Muscle layer of duodenum (tissue), 2 donors: ENCODE results near the gene IKZF3.

Experiments
- H3K27ac ChIP-seq: one replicate; pipeline ENCODE4 v1.7.0; 2013; ENCODE audit warnings: mild to moderate bottlenecking, low read length
- H3K27me3 ChIP-seq: one replicate; pipeline ENCODE4 v1.7.0; 2013; ENCODE audit warnings: low read depth, mild to moderate bottlenecking, control low read depth, low read length
- H3K36me3 ChIP-seq, 2 donors: one replicate each; pipeline ENCODE4 v1.7.0; 2013; ENCODE audit warnings: low read length in 2 of 2, control low read depth in 1 of 2, mild to moderate bottlenecking in 1 of 2; ENCODE audit not compliant: insufficient read depth in 2 of 2, control insufficient read depth in 1 of 2
- H3K4me1 ChIP-seq, 2 donors: one replicate each; pipeline ENCODE4 v1.7.0; 2013; ENCODE audit warnings: low read length in 2 of 2, mild to moderate bottlenecking in 2 of 2, control low read depth in 1 of 2, moderate library complexity in 1 of 2; ENCODE audit not compliant: insufficient read depth in 2 of 2, control insufficient read depth in 1 of 2
- H3K4me3 ChIP-seq, 2 donors: one replicate each; pipeline ENCODE4 v1.7.0; 2013; ENCODE audit warnings: low read length in 2 of 2, low read depth in 1 of 2, mild to moderate bottlenecking in 1 of 2
- H3K9me3 ChIP-seq, 2 donors: one replicate each; pipeline ENCODE4 v1.7.0; 2013; ENCODE audit warnings: low read length in 2 of 2, control low read depth in 1 of 2, mild to moderate bottlenecking in 1 of 2; ENCODE audit not compliant: control insufficient read depth in 1 of 2
- donor health status: healthy.

IKZF3 gene

GRCh38 chr17:39757931-39758873, 105.9 kb downstream of the IKZF3 start:
- H3K4me1 ChIP-seq = peaks cover 7 to 8% of the 10 kb centered on the region in 2 donors
- no peaks in the 10 kb centered on the region for H3K27me3 ChIP-seq
- no peaks in the 10 kb centered on the region for H3K9me3 ChIP-seq
- no peak overlapping the region for H3K27ac ChIP-seq
- no peaks in the 10 kb centered on the region for H3K36me3 ChIP-seq
- H3K4me3 ChIP-seq = no peak overlapping the region

- no peak overlapping the region for H3K27ac ChIP-seq
- no peaks in the 10 kb centered on the region for H3K36me3 ChIP-seq
- no peaks in the 10 kb centered on the region for H3K9me3 ChIP-seq
- no peaks in the 10 kb centered on the region for H3K27me3 ChIP-seq
- peaks cover 8 to 9% of the 10 kb centered on the region in 2 donors for H3K4me1 ChIP-seq
- H3K4me3 ChIP-seq = no peak overlapping the region
Observed at GRCh38 chr17:39757176-39757662, 106.9 kb downstream of the IKZF3 start.

- Histone ChIP-seq H3K27ac (no peak overlapping the region), H3K4me3 (no peak overlapping the region), H3K36me3 (no peaks in the 10 kb centered on the region), H3K4me1 (peaks cover 8 to 9% of the 10 kb centered on the region in 2 donors), H3K9me3 (no peaks in the 10 kb centered on the region), H3K27me3 (no peaks in the 10 kb centered on the region)
Observed at GRCh38 chr17:39756380-39757079, 107.6 kb downstream of the IKZF3 start.

DNA sequence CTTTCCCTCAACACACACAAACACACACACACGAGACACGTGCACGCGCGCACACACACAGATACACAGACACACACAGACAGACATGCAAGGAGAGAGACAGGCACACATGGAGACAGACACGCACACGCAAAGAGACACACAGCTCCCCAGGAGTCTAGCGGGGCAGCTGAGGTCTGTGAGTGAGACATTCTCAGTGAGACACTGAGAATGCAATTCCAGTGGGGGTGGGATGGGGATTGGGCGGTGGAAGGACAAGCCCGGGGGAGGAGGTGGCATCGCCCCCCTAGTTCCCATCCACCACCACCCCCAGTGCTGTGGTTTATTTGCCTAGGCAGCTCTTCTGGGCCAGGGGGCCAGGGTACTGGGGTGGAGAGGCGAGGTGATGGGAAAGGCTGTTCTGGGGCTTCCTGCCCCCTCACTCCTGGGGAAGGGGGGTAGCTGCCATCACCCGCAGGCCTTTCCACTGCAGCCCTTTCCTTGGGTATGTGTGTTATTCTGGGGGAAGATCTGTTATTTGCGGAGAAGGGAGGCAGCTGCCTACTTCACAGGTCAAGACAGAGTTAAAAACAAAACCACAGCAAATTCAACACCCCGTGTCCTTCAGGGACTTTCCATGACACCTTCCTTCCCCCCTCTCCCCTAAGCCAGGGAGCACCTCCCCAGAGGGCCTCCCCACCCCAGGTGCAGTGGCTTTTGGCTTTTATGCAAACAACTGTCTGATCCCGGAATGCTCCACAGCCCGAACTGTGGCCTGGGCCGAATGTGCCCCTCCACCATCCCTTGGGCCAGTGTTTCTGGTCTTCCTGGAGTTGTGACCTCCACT, 108.3 kb downstream of the IKZF3 start:
- H3K27ac ChIP-seq = peak overlapping the region; percentile 67
- H3K4me3 ChIP-seq = no peak overlapping the region
- peaks cover 8 to 9% of the 10 kb centered on the region in 2 donors for H3K4me1 ChIP-seq
- H3K36me3 ChIP-seq = no peaks in the 10 kb centered on the region
- no peaks in the 10 kb centered on the region for H3K27me3 ChIP-seq
- H3K9me3 ChIP-seq = no peaks in the 10 kb centered on the region

DNA sequence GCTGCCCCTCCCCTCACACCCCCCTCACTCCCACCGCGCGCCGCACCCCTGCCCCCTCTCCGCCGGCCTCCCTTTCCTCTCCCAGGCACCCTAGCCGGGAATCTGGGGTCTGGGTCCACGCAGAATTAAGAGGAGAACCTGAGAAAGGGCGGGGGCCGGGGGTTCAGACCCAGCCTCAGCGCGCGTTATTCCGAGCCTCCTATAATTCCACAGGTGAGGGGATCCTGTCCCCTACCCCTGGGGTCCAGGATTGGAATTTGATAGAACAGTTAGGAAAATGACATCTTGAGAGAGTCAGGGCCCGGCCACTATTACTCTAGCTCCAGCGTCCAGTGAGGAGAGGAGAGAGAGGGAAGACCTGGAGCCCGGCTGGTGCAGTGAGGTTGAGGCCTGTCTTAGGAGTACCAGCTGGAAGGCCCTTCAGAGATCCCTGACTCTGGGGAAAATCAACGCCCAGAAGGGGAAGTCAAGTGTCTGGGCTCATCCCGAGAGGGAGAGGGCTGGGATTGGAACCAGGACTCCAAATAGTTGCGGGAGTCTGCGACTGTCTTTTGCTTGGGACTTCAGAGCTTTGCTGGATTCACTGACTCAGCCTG, 109.1 kb downstream of the IKZF3 start:
- H3K9me3 ChIP-seq = no peaks in the 10 kb centered on the region
- H3K27me3 ChIP-seq = no peaks in the 10 kb centered on the region
- H3K4me1 ChIP-seq = peaks cover 8 to 9% of the 10 kb centered on the region in 2 donors
- H3K4me3 ChIP-seq = peak overlapping the region; percentile 52 to 71
- peak overlapping the region; percentile 67 for H3K27ac ChIP-seq
- H3K36me3 ChIP-seq = no peaks in the 10 kb centered on the region

- Histone ChIP-seq H3K36me3 (no peaks in the 10 kb centered on the region), H3K27me3 (no peaks in the 10 kb centered on the region), H3K9me3 (no peaks in the 10 kb centered on the region), H3K4me1 (peaks cover 8 to 9% of the 10 kb centered on the region in 2 donors), H3K27ac (peak overlapping the region; percentile 67), H3K4me3 (peak overlapping the region; percentile 52 to 71)
Observed at GRCh38 chr17:39754161-39754957, 109.8 kb downstream of the IKZF3 start.

GRCh38 chr17:39753514-39754160, 110.5 kb downstream of the IKZF3 start:
- Histone ChIP-seq H3K36me3 (no peaks in the 10 kb centered on the region), H3K27me3 (no peaks in the 10 kb centered on the region), H3K9me3 (no peaks in the 10 kb centered on the region), H3K27ac (no peak overlapping the region), H3K4me3 (peak overlapping the region; percentile 42 to 71), H3K4me1 (peaks cover 8 to 9% of the 10 kb centered on the region in 2 donors)

- Histone ChIP-seq H3K27me3 (no peaks in the 10 kb centered on the region), H3K27ac (no peak overlapping the region), H3K4me1 (peaks cover 8 to 9% of the 10 kb centered on the region in 2 donors), H3K4me3 (no peak overlapping the region), H3K36me3 (no peaks in the 10 kb centered on the region), H3K9me3 (no peaks in the 10 kb centered on the region)
Observed at GRCh38 chr17:39752241-39752881, 111.8 kb downstream of the IKZF3 start.

DNA sequence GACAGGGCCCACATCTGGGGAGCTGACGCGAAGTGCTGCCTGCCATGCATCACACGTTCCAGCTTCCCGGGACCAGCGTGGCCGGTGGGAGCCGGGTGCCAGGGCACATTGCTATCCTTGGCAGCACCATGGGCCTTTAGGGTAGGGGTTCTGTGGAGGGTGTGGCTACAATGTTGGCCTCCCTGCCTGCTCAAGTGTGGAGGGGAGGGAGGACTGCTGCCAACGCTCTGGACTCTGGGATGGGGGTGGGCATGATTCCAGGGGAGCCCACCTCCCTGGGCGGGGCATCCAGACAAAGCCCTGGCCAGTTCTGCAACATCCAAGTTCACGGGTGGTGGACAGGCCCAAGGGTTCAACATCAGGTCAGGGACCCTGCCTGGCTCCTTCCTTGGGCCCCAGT, 112.5 kb downstream of the IKZF3 start:
- Histone ChIP-seq H3K4me1 (peaks cover 8 to 9% of the 10 kb centered on the region in 2 donors), H3K27me3 (no peaks in the 10 kb centered on the region)

More for the DNA sequence above, 112.5 kb downstream of the IKZF3 start:
- no peak overlapping the region for H3K27ac ChIP-seq
- H3K4me3 ChIP-seq = no peak overlapping the region
- H3K9me3 ChIP-seq = no peaks in the 10 kb centered on the region
- no peaks in the 10 kb centered on the region for H3K36me3 ChIP-seq
